HuH-7.5 (cell line): Measurements from ENCODE around the gene DCAF17.
"Not testable (repeated sequence)": the region's sequence is repeated elsewhere in the genome, so short reads cannot be mapped to it uniquely, and the experiment has no call there.

Experiments used
- DNase-seq: peaks from one replicate; pipeline ENCODE4 v3.0.0; 2011; ENCODE audit warnings: low spot score

DCAF17 gene

GRCh38 chr2:171514908-171515582 is 81.0 kb downstream of the DCAF17 start:
- no peak for DNase-seq

- DNase-seq = no peak
Observed at GRCh38 chr2:171515672-171516298, 81.8 kb downstream of the DCAF17 start.

GRCh38 chr2:171516793-171517192 is 82.8 kb downstream of the DCAF17 start:
- no peak for DNase-seq

GRCh38 chr2:171520471-171520870 is 86.4 kb downstream of the DCAF17 start:
- no peak for DNase-seq

GRCh38 chr2:171521361-171522051 is 87.5 kb downstream of the DCAF17 start:
- DNase-seq = no peak

GRCh38 chr2:171522052-171522787 is 88.2 kb downstream of the DCAF17 start, which contains the start of gene CYBRD1:
Gene CYBRD1 (plus strand): TSS chr2:171522474. CDS start chr2:171522546, 72 bp downstream.
- DNase-seq = peak; percentile 29

- no peak for DNase-seq
Observed at GRCh38 chr2:171522788-171523087, 88.7 kb downstream of the DCAF17 start.

- DNase-seq = peak; percentile 38
Observed at GRCh38 chr2:171523088-171524017, 89.3 kb downstream of the DCAF17 start.

GRCh38 chr2:171524018-171524401 is 90.0 kb downstream of the DCAF17 start:
- peak; percentile 36 for DNase-seq

GRCh38 chr2:171529914-171530313 is 95.9 kb downstream of the DCAF17 start:
- DNase-seq = no peak

GRCh38 chr2:171530378-171530777 is 96.4 kb downstream of the DCAF17 start:
- DNase-seq = no peak

- DNase-seq = not testable (repeated sequence)
Observed at GRCh38 chr2:171530859-171531258, 96.8 kb downstream of the DCAF17 start.

GRCh38 chr2:171531291-171531690 is 97.3 kb downstream of the DCAF17 start:
- no peak for DNase-seq

GRCh38 chr2:171531836-171532450 is 97.9 kb downstream of the DCAF17 start:
- no peak for DNase-seq

GRCh38 chr2:171533331-171533730 is 99.3 kb downstream of the DCAF17 start:
- DNase-seq = no peak
